Breast epithelium (tissue), 4 donors: ENCODE results near the gene PHACTR1. TPM values are rescaled to one million over a fixed set of nuclear protein-coding genes. Genes with fewer than 3 reads are reported as not detected.

Experiments
- DNase-seq, 2 donors: peaks; one replicate each; pipeline ENCODE4 v3.0.0-alpha.2; 2019; ENCODE audit warnings: low spot score in 2 of 2
- H3K27ac ChIP-seq, 2 donors: fragments of 200-600 bp; sonication (generic) in 1 of 2; one replicate each; pipeline ENCODE4 v1.5.1; 2016 to 2019; ENCODE audit warnings: mild to moderate bottlenecking in 1 of 2
- H3K27me3 ChIP-seq, 2 donors: fragments of 200-600 bp; sonication (generic) in 1 of 2; one replicate each; pipeline versions ENCODE4 v1.5.1 to v1.6.0; 2017 to 2019; ENCODE audit warnings: control low read depth in 1 of 2, mild to moderate bottlenecking in 1 of 2
- H3K36me3 ChIP-seq: fragments of 200-600 bp; one replicate; pipeline ENCODE4 v1.5.1; 2019
- H3K4me1 ChIP-seq, 2 donors: fragments of 200-600 bp; sonication (generic); one replicate each; pipeline ENCODE4 v1.5.1; 2016 to 2019; ENCODE audit warnings: control low read depth in 1 of 2
- H3K4me3 ChIP-seq, 3 donors: fragments of 200-600 bp; sonication (generic); 1 replicate in 2 of 3; 2 replicates in 1 of 3; pipeline ENCODE4 v1.5.1; 2016 to 2019; ENCODE audit warnings: mild to moderate bottlenecking in 3 of 3, moderate library complexity in 2 of 3
- H3K9me3 ChIP-seq, 2 donors: fragments of 200-600 bp; sonication (generic) in 1 of 2; one replicate each; pipeline ENCODE4 v1.5.1; 2016 to 2019; ENCODE audit warnings: control low read depth in 1 of 2
- POLR2A ChIP-seq: fragments of 450-650 bp; IDR thresholded peaks from one replicate; pipeline ENCODE4 v1.6.1; 2016; ENCODE audit warnings: antibody characterized with exemption, mild to moderate bottlenecking, moderate library complexity
- POLR2AphosphoS5 ChIP-seq, 3 donors: sonication (generic); formaldehyde crosslinking; IDR thresholded peaks; one replicate each; pipeline ENCODE4 v1.6.1; 2017; ENCODE audit warnings: antibody characterized with exemption in 3 of 3
- intact Hi-C: fragments of 100-400 bp; cut with DNase I; formaldehyde crosslinking; loops from one replicate; pipeline ENCODE4 v1.15.1; 2023; ENCODE audit warnings: low total_unique reads
- total RNA-seq, 3 donors: library from RNA; depleted of rRNA; stranded (reverse); fragments of >200 nt; gene quantifications; one replicate each; pipeline ENCODE4 v1.1.0, GENCODE V29; 2016
- TF ChIP-seq, protein P1 (sequence below), 3 donors: fragments of 450-650 bp; IDR thresholded peaks; one replicate each; pipeline ENCODE4 v1.5.1; 2016 to 2017; ENCODE audit warnings: antibody characterized with exemption in 3 of 3, mild to moderate bottlenecking in 3 of 3, moderate library complexity in 3 of 3

Gene PHACTR1
- total RNA-seq, 3 donors from 2014 or later: 4.1 to 5.6 (median 4.6) TPM

DNA sequence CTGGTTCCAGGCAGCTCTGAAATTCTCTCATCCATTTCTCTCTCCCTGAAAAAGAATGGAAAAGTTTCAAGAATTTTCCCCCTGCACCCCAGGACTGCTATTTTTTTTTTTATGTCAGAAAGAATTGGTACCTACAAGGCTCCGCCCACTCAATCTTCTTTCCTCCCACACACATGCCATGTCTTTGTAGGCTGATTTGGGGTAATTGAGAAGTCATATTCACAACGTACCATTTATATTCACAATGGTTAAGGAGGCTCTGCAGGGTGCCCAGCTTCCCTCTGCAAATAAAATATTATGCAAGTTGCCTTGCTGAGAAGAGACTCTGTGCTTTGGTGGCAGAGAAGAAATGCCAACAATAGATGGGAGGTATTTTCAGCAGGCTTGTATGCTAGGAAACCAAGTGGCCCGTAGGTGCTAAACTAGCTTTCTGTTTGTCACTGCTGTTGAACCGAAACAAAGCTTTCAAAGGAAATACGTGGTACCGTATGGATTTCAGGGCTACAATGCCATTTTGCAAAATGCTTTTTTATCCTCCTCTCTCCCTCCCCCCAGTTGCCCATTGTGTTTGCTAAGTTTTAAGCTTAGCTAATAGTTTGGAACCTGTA lies 150.0 kb downstream of the PHACTR1 start:
- Histone ChIP-seq H3K27me3 (peaks cover 0 to 4% of the 10 kb centered on the region in 2 donors), H3K9me3 (no peaks in the 10 kb centered on the region), H3K4me3 (no peak overlapping the region), H3K4me1 (no peaks in the 10 kb centered on the region), H3K36me3 (no peaks in the 10 kb centered on the region), H3K27ac (no peak overlapping the region)
- TF ChIP-seq POLR2A (no peak), POLR2AphosphoS5 (IDR thresholded peaks at IDR 0.05) (no peak)
- TF ChIP-seq, protein P1, sequence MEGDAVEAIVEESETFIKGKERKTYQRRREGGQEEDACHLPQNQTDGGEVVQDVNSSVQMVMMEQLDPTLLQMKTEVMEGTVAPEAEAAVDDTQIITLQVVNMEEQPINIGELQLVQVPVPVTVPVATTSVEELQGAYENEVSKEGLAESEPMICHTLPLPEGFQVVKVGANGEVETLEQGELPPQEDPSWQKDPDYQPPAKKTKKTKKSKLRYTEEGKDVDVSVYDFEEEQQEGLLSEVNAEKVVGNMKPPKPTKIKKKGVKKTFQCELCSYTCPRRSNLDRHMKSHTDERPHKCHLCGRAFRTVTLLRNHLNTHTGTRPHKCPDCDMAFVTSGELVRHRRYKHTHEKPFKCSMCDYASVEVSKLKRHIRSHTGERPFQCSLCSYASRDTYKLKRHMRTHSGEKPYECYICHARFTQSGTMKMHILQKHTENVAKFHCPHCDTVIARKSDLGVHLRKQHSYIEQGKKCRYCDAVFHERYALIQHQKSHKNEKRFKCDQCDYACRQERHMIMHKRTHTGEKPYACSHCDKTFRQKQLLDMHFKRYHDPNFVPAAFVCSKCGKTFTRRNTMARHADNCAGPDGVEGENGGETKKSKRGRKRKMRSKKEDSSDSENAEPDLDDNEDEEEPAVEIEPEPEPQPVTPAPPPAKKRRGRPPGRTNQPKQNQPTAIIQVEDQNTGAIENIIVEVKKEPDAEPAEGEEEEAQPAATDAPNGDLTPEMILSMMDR (IDR thresholded peaks at IDR 0.05): no peak
- DNase-seq: no peak
- intact Hi-C loops: no loop called here

DNA sequence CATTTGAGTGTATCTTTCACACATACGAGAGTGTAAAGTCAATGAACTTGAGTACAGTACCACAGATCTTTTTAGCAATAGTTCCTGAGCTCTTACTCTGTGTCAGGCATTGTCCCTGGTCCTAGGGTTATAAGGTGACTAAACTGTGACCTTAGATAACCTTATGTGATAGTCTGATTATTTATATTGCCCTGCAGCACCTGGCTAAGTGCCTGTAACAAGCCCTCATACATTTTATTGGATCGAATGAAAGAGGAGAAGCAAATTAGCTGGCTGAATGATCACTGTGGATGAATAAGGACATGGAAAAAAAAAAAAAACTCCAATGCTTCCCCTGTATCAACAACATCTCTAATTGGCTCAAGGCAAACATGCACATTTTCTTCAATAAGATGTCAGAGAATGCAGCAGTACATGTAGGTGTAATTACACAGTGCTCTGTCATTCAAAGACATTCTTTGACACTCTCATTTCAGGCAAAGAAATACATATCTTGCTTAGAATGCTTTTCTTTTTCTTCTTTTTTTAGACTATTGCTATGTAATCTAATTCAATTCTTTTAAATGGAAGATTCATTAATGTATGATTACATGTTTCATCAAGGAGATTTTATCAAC lies 153.4 kb downstream of the PHACTR1 start:
- no peak overlapping the region for H3K4me3 ChIP-seq
- no peak for DNase-seq
- no peak for TF ChIP-seq POLR2AphosphoS5 (IDR thresholded peaks at IDR 0.05)
- TF ChIP-seq, protein P1 (IDR thresholded peaks at IDR 0.05): no peak
- TF ChIP-seq POLR2A: no peak
- no peaks in the 10 kb centered on the region for H3K9me3 ChIP-seq
- intact Hi-C loops: no loop called here
- peaks cover 0 to 4% of the 10 kb centered on the region in 2 donors for H3K27me3 ChIP-seq
- H3K36me3 ChIP-seq: no peaks in the 10 kb centered on the region
- no peaks in the 10 kb centered on the region for H3K4me1 ChIP-seq
- no peak overlapping the region for H3K27ac ChIP-seq

DNA sequence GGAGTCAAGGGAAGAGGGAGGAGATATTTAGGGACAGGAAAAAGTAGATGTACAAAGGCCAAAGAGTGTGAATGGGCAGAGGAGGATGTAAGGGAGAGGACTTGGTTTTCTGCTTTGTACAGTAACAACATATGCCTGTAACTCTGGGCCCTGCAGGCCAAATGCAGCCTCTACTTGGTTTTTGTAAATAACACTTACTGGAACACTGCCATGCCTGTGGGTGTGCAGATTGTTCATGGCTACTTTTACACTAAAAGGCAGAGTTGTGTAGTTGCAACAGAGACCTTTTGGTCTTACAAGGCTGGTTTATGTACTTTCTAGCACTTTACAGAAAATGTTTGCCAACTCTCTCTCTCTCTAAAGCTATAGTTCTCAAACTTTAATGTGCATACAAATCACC lies 157.1 kb downstream of the PHACTR1 start:
- H3K36me3 ChIP-seq: no peaks in the 10 kb centered on the region
- H3K9me3 ChIP-seq: no peaks in the 10 kb centered on the region
- TF ChIP-seq POLR2AphosphoS5 (IDR thresholded peaks at IDR 0.05) (no peak), POLR2A (no peak)
- TF ChIP-seq, protein P1 (IDR thresholded peaks at IDR 0.05): no peak
- H3K4me3 ChIP-seq: no peak overlapping the region
- H3K27me3 ChIP-seq: peaks cover 0 to 4% of the 10 kb centered on the region in 2 donors
- no peak for DNase-seq
- H3K4me1 ChIP-seq: no peaks in the 10 kb centered on the region
- intact Hi-C loops: no loop called here
- H3K27ac ChIP-seq: no peak overlapping the region

DNA sequence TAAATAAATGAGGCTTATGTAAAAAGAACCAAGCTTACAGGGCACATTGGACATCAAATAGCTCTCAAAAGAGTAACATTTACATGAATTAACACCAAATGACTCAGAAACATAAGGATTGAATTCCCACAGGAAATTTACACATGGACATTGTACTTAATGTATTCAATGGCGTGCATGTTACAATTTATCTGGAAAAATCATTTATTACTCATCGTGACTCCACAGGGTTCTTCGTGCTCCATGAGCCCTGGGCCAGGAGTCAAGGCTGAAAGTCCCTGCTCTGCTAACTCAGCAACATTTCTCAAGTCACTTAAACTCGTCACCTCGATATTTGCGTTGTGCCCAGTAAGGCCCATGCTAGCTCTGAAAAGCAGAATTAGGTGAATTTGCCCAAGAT lies 158.5 kb downstream of the PHACTR1 start:
- Histone ChIP-seq H3K27ac (no peak overlapping the region), H3K4me1 (no peaks in the 10 kb centered on the region), H3K9me3 (no peaks in the 10 kb centered on the region), H3K27me3 (peaks cover 0 to 4% of the 10 kb centered on the region in 2 donors), H3K4me3 (no peak overlapping the region), H3K36me3 (no peaks in the 10 kb centered on the region)
- TF ChIP-seq POLR2AphosphoS5 (IDR thresholded peaks at IDR 0.05) (no peak), POLR2A (no peak)
- TF ChIP-seq, protein P1 (IDR thresholded peaks at IDR 0.05): no peak
- intact Hi-C loops: no loop called here
- DNase-seq: no peak

DNA sequence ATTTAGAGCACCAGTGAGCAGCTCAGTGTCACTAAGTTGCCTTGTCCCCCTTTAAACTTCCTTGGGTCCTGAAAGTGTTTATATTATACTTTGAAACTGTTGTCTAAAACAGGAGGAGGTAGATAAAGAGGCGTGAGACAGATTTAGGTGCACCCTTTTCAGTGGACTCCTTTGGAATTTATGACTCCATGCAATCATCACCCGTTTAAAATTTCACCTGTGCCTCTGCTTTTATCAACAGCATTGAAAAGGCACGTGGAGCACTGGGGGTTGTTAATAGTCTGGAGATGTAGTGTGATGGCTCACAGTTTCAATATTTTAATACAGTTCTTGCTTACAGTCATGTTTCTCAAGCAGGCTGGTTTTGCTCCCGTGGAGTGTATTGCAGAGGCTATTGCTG lies 162.2 kb downstream of the PHACTR1 start:
- intact Hi-C loops: no loop called here
- H3K4me3 ChIP-seq: no peak overlapping the region
- H3K4me1 ChIP-seq: no peaks in the 10 kb centered on the region
- H3K27ac ChIP-seq: no peak overlapping the region
- no peak for TF ChIP-seq POLR2AphosphoS5 (IDR thresholded peaks at IDR 0.05)
- TF ChIP-seq, protein P1 (IDR thresholded peaks at IDR 0.05): no peak
- H3K9me3 ChIP-seq: no peaks in the 10 kb centered on the region
- no peak for DNase-seq
- no peaks in the 10 kb centered on the region for H3K36me3 ChIP-seq
- H3K27me3 ChIP-seq: no peaks in the 10 kb centered on the region
